Cardiac muscle cell (in vitro differentiated cells and primary cell): ENCODE measurements around the gene SGCE. TPM values are rescaled to one million over a fixed set of nuclear protein-coding genes. Genes with fewer than 3 reads are reported as not detected.
A peak's percentile ranks its signal among the peaks of the same experiment; 100 is the strongest.

ENCODE experiments used
- DNase-seq, 2 donors: peaks; one replicate each; pipeline versions ENCODE4 v3.0.0 to v3.0.0-alpha.2; 2010 to 2017; ENCODE audit warnings: low read depth in 1 of 2, low spot score in 1 of 2
- H3K27ac ChIP-seq: fragments of 200-600 bp; sonication (generic); 2 replicates; pipeline ENCODE4 v1.5.1; 2016
- H3K27me3 ChIP-seq: fragments of 200-600 bp; sonication (generic); 2 replicates; pipeline ENCODE4 v1.6.0; 2016; ENCODE audit warnings: control low read depth
- H3K36me3 ChIP-seq: fragments of 200-600 bp; sonication (generic); 2 replicates; pipeline ENCODE4 v1.5.1; 2016; ENCODE audit warnings: control low read depth
- H3K4me1 ChIP-seq: fragments of 200-600 bp; sonication (generic); 2 replicates; pipeline ENCODE4 v1.8.1; 2017; ENCODE audit warnings: low read depth, mild to moderate bottlenecking, mixed run types
- H3K4me3 ChIP-seq: fragments of 200-600 bp; sonication (generic); 2 replicates; pipeline ENCODE4 v1.5.1; 2016; ENCODE audit warnings: mild to moderate bottlenecking
- H3K9me3 ChIP-seq: fragments of 200-600 bp; sonication (generic); 2 replicates; pipeline ENCODE4 v1.5.1; 2017; ENCODE audit warnings: low read depth, mild to moderate bottlenecking, control low read depth
- CTCF ChIP-seq: IDR thresholded peaks from 2 replicates; pipeline ENCODE4 v1.5.1; 2012; ENCODE audit warnings: low read depth, mild to moderate bottlenecking, low read length
- polyA plus RNA-seq: library from polyadenylated mRNA; unstranded; fragments of >200 nt; fragmentation: Nextera tagmentation; extraction: Ambion mirVana; gene quantifications from 2 replicates; pipeline ENCODE4 v1.2.1, GENCODE V29; 2016
- total RNA-seq: library from RNA; depleted of rRNA; stranded (reverse); fragments of >200 nt; gene quantifications from 2 replicates; pipeline ENCODE4 v1.2.3, GENCODE V29; 2016

Gene SGCE
- total and polyA plus RNA-seq, 2 experiments from 2014 or later, result 48.8 to 65.0 TPM

GRCh38 chr7:94609561-94609960, 46.4 kb downstream of the SGCE start:
- no peak for DNase-seq
- Histone ChIP-seq H3K27ac (no peak overlapping the region), H3K27me3 (no peaks in the 10 kb centered on the region), H3K36me3 (no peaks in the 10 kb centered on the region), H3K4me1 (no peaks in the 10 kb centered on the region), H3K9me3 (no peaks in the 10 kb centered on the region), H3K4me3 (no peak overlapping the region)
- TF ChIP-seq CTCF, result no peak

GRCh38 chr7:94605031-94605430, 50.9 kb downstream of the SGCE start:
- Histone ChIP-seq H3K36me3 (peaks cover 4% of the 10 kb centered on the region), H3K4me3 (no peak overlapping the region), H3K27ac (no peak overlapping the region), H3K4me1 (no peaks in the 10 kb centered on the region), H3K27me3 (no peaks in the 10 kb centered on the region), H3K9me3 (no peaks in the 10 kb centered on the region)
- peak in 1 of 2 donors; percentile 27 for DNase-seq
- TF ChIP-seq CTCF, result no peak

- H3K27ac ChIP-seq, result no peak overlapping the region
- peaks cover 6% of the 10 kb centered on the region for H3K36me3 ChIP-seq
- no peaks in the 10 kb centered on the region for H3K9me3 ChIP-seq
- peak in 1 of 2 donors; percentile 7 for DNase-seq
- no peak overlapping the region for H3K4me3 ChIP-seq
- no peaks in the 10 kb centered on the region for H3K27me3 ChIP-seq
- peaks cover 7% of the 10 kb centered on the region for H3K4me1 ChIP-seq
- TF ChIP-seq CTCF, result no peak
Measured at GRCh38 chr7:94602181-94602580, 53.8 kb downstream of the SGCE start.

- H3K27ac ChIP-seq, result no peak overlapping the region
- no peak overlapping the region for H3K4me3 ChIP-seq
- peaks cover 12% of the 10 kb centered on the region for H3K36me3 ChIP-seq
- no peaks in the 10 kb centered on the region for H3K9me3 ChIP-seq
- no peak for DNase-seq
- H3K4me1 ChIP-seq, result peaks cover 7% of the 10 kb centered on the region
- H3K27me3 ChIP-seq, result no peaks in the 10 kb centered on the region
- no peak for TF ChIP-seq CTCF
Measured at GRCh38 chr7:94600267-94600666, 55.7 kb downstream of the SGCE start.

GRCh38 chr7:94595717-94596116, 60.2 kb downstream of the SGCE start:
- Histone ChIP-seq H3K9me3 (no peaks in the 10 kb centered on the region), H3K27me3 (no peaks in the 10 kb centered on the region), H3K4me1 (peaks cover 7% of the 10 kb centered on the region), H3K27ac (no peak overlapping the region), H3K4me3 (no peak overlapping the region), H3K36me3 (peaks cover 12% of the 10 kb centered on the region)
- no peak for TF ChIP-seq CTCF
- DNase-seq, result no peak

- H3K27me3 ChIP-seq, result no peaks in the 10 kb centered on the region
- H3K4me3 ChIP-seq, result no peak overlapping the region
- TF ChIP-seq CTCF, result no peak
- no peaks in the 10 kb centered on the region for H3K9me3 ChIP-seq
- peaks cover 7% of the 10 kb centered on the region for H3K4me1 ChIP-seq
- DNase-seq, result no peak
- no peak overlapping the region for H3K27ac ChIP-seq
- H3K36me3 ChIP-seq, result peaks cover 8% of the 10 kb centered on the region
Measured at GRCh38 chr7:94594882-94595281, 61.1 kb downstream of the SGCE start.
